Measurements from ENCODE around the gene URGCP.
"Not testable (repeated sequence)": the region's sequence is repeated elsewhere in the genome, so short reads cannot be mapped to it uniquely, and the experiment has no call there.

Gene URGCP

GRCh38 chr7:43914795-43915194, 8.4 kb upstream of the URGCP start:
- DNase-seq (ENCODE audit: low spot score) = no peak

- DNase-seq (ENCODE audit: low spot score) = peak; percentile 42
Measured at GRCh38 chr7:43905956-43906330, 453 bp downstream of the URGCP start.

DNA sequence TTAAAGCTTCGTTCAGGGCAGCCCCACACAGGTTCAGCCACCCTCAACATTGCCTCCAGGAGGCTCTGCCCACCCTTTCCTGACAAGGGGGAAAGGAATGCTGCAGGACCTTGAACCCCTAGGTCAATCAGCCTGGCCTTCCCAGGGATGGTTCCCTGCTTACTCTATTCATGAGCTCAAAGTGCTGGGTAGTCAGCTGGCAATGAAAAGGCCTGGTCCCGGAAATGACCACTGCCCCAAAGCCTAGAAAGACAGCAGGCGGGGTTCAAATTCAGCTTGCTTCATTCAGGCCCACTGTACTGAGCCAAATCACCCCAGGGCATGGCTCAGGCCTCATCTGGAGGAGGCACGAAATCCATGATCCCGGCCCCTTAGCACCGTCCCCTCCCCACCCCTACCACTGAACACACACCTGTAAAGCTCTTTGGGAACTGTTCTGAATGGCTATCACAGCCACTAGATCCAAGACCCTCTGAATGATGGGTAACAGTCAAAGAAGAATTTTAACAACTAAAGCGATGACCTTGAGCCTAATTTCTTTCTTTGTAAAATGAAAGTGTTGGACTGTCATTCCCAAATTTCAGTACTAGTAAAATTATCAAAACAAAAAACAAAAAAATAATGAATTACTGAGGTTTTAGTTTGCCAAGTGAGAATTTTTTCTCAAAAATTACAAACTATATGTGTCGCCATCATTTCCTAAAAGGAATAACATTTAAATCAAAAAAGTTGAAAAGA, 1.0 kb downstream of the URGCP start:
- no peak for DNase-seq (ENCODE audit: low spot score)

GRCh38 chr7:43904533-43905208, 1.7 kb downstream of the URGCP start:
- DNase-seq (ENCODE audit: low spot score) = peak; percentile 24

GRCh38 chr7:43902542-43903054, 3.8 kb downstream of the URGCP start:
- no peak for DNase-seq (ENCODE audit: low spot score)

GRCh38 chr7:43898571-43898970, 7.8 kb downstream of the URGCP start:
- DNase-seq (ENCODE audit: low spot score) = not testable (repeated sequence)

DNA sequence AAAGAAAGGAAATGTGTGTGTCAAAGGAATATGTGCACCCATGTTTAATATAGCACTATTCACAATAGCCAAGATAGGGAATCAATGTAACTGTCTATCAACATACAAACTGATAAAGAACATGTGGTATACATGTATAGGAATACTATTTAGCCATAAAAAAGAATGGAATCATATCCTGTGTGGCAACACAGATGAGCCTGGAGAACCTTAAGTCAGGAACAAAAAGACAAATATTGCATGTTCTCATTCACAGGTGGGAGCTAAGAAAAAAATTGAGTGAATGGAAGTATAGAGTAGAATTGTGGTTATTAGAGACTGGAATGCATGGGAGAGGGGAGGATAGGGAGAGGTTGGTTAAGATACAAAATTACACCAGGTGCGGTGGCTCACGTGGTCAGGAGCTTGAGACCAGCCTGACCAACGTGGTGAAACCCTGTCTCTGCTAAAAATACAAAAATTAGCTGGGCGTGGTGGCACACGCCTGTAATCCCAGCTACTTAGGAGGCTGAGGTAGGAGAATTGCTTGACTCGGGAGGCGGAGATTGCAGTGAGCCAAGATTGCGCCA, 10.5 kb downstream of the URGCP start:
- DNase-seq (ENCODE audit: low spot score) = no peak

GRCh38 chr7:43891069-43891955, 15.1 kb downstream of the URGCP start:
- no peak for DNase-seq (ENCODE audit: low spot score)

DNA sequence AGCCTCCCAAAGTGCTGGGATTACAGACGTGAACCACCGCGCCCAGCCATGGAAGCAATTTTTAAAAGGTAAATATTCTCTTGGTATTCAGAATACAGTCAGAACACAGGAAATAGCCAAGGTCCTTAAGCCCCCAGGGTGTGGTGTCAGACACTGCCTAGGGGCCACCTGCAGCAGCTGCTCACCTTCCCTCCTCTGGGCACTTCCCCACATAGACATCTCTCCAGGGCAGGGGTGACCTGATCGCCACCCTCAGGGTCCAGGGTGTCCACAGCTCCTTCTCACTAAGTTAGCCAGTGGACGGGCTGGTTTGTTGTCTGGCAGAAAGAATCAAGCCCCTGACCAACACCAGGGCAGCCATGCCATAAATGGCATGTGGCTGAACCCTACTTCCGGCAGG, 15.9 kb downstream of the URGCP start:
- DNase-seq (ENCODE audit: low spot score) = no peak

GRCh38 chr7:43888993-43889945, 17.1 kb downstream of the URGCP start:
- DNase-seq (ENCODE audit: low spot score) = no peak

- no peak for DNase-seq (ENCODE audit: low spot score)
Measured at GRCh38 chr7:43884617-43885016, 21.8 kb downstream of the URGCP start.

GRCh38 chr7:43884209-43884608, 22.2 kb downstream of the URGCP start:
- no peak for DNase-seq (ENCODE audit: low spot score)

- DNase-seq (ENCODE audit: low spot score) = no peak
Measured at GRCh38 chr7:43880596-43880995, 25.8 kb downstream of the URGCP start.

GRCh38 chr7:43879477-43879876, 26.9 kb downstream of the URGCP start:
- DNase-seq (ENCODE audit: low spot score) = peak; percentile 62

GRCh38 chr7:43878867-43879266, 27.5 kb downstream of the URGCP start:
- DNase-seq (ENCODE audit: low spot score) = peak; percentile 40

GRCh38 chr7:43877968-43878864, 28.2 kb downstream of the URGCP start:
- DNase-seq (ENCODE audit: low spot score) = no peak

DNA sequence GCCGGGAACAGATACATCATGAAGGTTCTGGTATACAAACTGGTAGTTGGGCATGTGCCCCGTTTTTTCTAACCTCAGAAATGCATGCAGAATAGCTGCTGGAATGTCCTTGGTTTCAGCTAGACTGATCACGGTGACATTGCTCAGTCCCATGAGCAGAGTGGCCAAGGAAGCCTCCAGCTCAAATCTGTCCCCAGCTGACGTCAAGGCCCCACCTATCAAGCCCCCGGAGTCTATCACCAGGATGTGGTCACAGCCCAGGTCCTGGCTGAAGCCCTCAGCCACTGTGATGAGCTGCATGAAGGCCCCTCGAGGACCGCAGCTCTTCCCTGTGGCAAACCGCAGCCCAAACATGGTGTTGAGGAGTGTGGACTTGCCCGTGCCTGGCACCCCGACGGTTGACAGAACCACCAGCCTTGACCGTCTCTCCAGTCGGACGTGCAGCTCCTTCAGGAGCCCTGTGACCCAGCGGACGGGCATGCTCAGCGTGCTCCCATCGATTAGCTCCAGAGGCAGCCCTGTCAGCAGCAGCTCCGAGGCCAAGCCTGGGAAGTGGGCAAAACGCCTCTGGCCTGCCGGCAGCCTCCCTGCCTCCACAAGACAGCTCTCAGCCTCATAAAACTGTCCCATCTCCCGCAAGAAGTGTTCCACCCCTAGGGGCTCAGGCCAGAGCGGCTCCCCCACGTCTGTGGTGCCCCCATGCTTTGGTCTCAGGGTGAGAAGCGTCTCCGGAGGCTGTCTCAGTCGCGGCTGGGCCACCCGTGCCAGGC, 29.2 kb downstream of the URGCP start:
- DNase-seq (ENCODE audit: low spot score) = no peak

GRCh38 chr7:43876241-43876640, 30.2 kb downstream of the URGCP start:
- DNase-seq (ENCODE audit: low spot score) = no peak

GRCh38 chr7:43873300-43873699, 33.1 kb downstream of the URGCP start:
- peak; percentile 73 for DNase-seq (ENCODE audit: low spot score)
